ENCODE measurements around the gene FAM200B. TPM values are rescaled to one million over a fixed set of nuclear protein-coding genes. Genes with fewer than 3 reads are reported as not detected.

FAM200B gene
- total RNA-seq, 2 donors from 2014 or later = 27.3 to 32.2 TPM

- no peaks in the 10 kb centered on the region for H3K4me1 ChIP-seq
- no peaks in the 10 kb centered on the region for H3K36me3 ChIP-seq
- no peak for TF ChIP-seq CTCF (IDR thresholded peaks at IDR 0.05)
- no peak overlapping the region for H3K9ac ChIP-seq (ENCODE audit: low read depth in 2 of 2, low read length in 2 of 2)
- DNase-seq = no peak
- no peaks in the 10 kb centered on the region for H3K27me3 ChIP-seq
- no peaks in the 10 kb centered on the region for H3K9me3 ChIP-seq
- H3K4me3 ChIP-seq = no peak overlapping the region
- intact Hi-C loops (cut with DNase I) = no loop called here
- H3K27ac ChIP-seq = no peak overlapping the region
Measured at GRCh38 chr4:15691346-15692135, 9.9 kb downstream of the FAM200B start.

- no peak for TF ChIP-seq CTCF (IDR thresholded peaks at IDR 0.05)
- Histone ChIP-seq H3K4me1 (no peaks in the 10 kb centered on the region), H3K9me3 (no peaks in the 10 kb centered on the region), H3K36me3 (no peaks in the 10 kb centered on the region), H3K9ac (ENCODE audit: low read depth in 2 of 2, low read length in 2 of 2) (no peak overlapping the region), H3K27me3 (no peaks in the 10 kb centered on the region), H3K4me3 (no peak overlapping the region), H3K27ac (no peak overlapping the region)
- no peak for DNase-seq
- intact Hi-C loops (cut with DNase I) = no loop called here
Measured at GRCh38 chr4:15692602-15693001, 11.0 kb downstream of the FAM200B start.

- H3K4me3 ChIP-seq = no peak overlapping the region
- no peak overlapping the region for H3K9ac ChIP-seq (ENCODE audit: low read depth in 2 of 2, low read length in 2 of 2)
- no peaks in the 10 kb centered on the region for H3K4me1 ChIP-seq
- no peak for DNase-seq
- intact Hi-C loops (cut with DNase I) = no loop called here
- no peaks in the 10 kb centered on the region for H3K27me3 ChIP-seq
- no peak for TF ChIP-seq CTCF (IDR thresholded peaks at IDR 0.05)
- H3K9me3 ChIP-seq = no peaks in the 10 kb centered on the region
- H3K36me3 ChIP-seq = no peaks in the 10 kb centered on the region
- H3K27ac ChIP-seq = no peak overlapping the region
Measured at GRCh38 chr4:15694431-15694830, 12.8 kb downstream of the FAM200B start.

GRCh38 chr4:15695240-15695699, 13.6 kb downstream of the FAM200B start:
- H3K9me3 ChIP-seq = no peaks in the 10 kb centered on the region
- intact Hi-C loops (cut with DNase I) = no loop called here
- H3K9ac ChIP-seq (ENCODE audit: low read depth in 2 of 2, low read length in 2 of 2) = no peak overlapping the region
- no peak overlapping the region for H3K27ac ChIP-seq
- H3K4me1 ChIP-seq = no peaks in the 10 kb centered on the region
- H3K36me3 ChIP-seq = no peaks in the 10 kb centered on the region
- H3K27me3 ChIP-seq = no peaks in the 10 kb centered on the region
- no peak for DNase-seq
- no peak for TF ChIP-seq CTCF (IDR thresholded peaks at IDR 0.05)
- H3K4me3 ChIP-seq = no peak overlapping the region

GRCh38 chr4:15695729-15696128, 14.1 kb downstream of the FAM200B start:
- TF ChIP-seq CTCF (IDR thresholded peaks at IDR 0.05) = no peak
- Histone ChIP-seq H3K9ac (ENCODE audit: low read depth in 2 of 2, low read length in 2 of 2) (no peak overlapping the region), H3K4me3 (no peak overlapping the region), H3K27me3 (no peaks in the 10 kb centered on the region), H3K4me1 (no peaks in the 10 kb centered on the region), H3K9me3 (no peaks in the 10 kb centered on the region), H3K27ac (no peak overlapping the region), H3K36me3 (no peaks in the 10 kb centered on the region)
- DNase-seq = peak; percentile 39
- intact Hi-C loops (cut with DNase I) = no loop called here

Data from colonic mucosa (tissue), 4 donors.